Liver (tissue), 9 donors: ENCODE measurements around the gene KLF13. TPM values are rescaled to one million over a fixed set of nuclear protein-coding genes. Genes with fewer than 3 reads are reported as not detected.

Experiments
- DNase-seq: peaks from one replicate; pipeline ENCODE4 v3.0.0-alpha.2; 2017; ENCODE audit warnings: low spot score
- H3K27ac ChIP-seq, 2 donors: one replicate each; pipeline ENCODE4 v1.7.0; 2013; ENCODE audit warnings: inconsistent platforms in 2 of 2, low read length in 2 of 2, control low read depth in 1 of 2, low read depth in 1 of 2, mild to moderate bottlenecking in 1 of 2
- H3K27me3 ChIP-seq, 4 donors: one replicate each; pipeline versions ENCODE4 v1.6.1 to v1.7.0; 2013; ENCODE audit warnings: low read length in 3 of 4, inconsistent platforms in 1 of 4, mild to moderate bottlenecking in 1 of 4, moderate library complexity in 1 of 4; ENCODE audit not compliant: control insufficient read depth in 4 of 4, insufficient read depth in 4 of 4
- H3K36me3 ChIP-seq, 4 donors: one replicate each; pipeline versions ENCODE4 v1.6.1 to v1.7.0; 2013; ENCODE audit warnings: low read length in 3 of 4, mild to moderate bottlenecking in 3 of 4, low read depth in 1 of 4, moderate library complexity in 1 of 4; ENCODE audit not compliant: control insufficient read depth in 4 of 4, insufficient read depth in 3 of 4
- H3K4me1 ChIP-seq, 4 donors: one replicate each; pipeline versions ENCODE4 v1.6.1 to v1.7.0; 2013; ENCODE audit warnings: low read length in 3 of 4, mild to moderate bottlenecking in 3 of 4, moderate library complexity in 1 of 4; ENCODE audit not compliant: control insufficient read depth in 4 of 4, insufficient read depth in 4 of 4
- H3K4me3 ChIP-seq, 3 donors: one replicate each; pipeline versions ENCODE4 v1.6.1 to v1.7.0; 2013; ENCODE audit warnings: low read length in 3 of 3, control low read depth in 1 of 3, low read depth in 1 of 3, mild to moderate bottlenecking in 1 of 3
- H3K9ac ChIP-seq, 2 donors: one replicate each; pipeline ENCODE4 v1.7.0; 2013; ENCODE audit warnings: low read length in 2 of 2, mild to moderate bottlenecking in 2 of 2, moderate library complexity in 2 of 2, control low read depth in 1 of 2, low read depth in 1 of 2
- H3K9me3 ChIP-seq, 4 donors: one replicate each; pipeline versions ENCODE4 v1.6.1 to v1.7.0; 2013; ENCODE audit warnings: low read length in 3 of 4; ENCODE audit not compliant: control insufficient read depth in 4 of 4
- CTCF ChIP-seq: fragments of 150-350 bp; IDR thresholded peaks from 2 replicates; pipeline ENCODE4 v1.5.1; 2017; ENCODE audit warnings: improper control_type of control experiment, low read depth, low read length; ENCODE audit not compliant: missing input control
- EGR1 ChIP-seq, 2 donors: IDR thresholded peaks; 2 replicates each; pipeline ENCODE4 v1.6.1; 2016 to 2018; ENCODE audit warnings: antibody characterized with exemption in 2 of 2, low read depth in 2 of 2
- GABPA ChIP-seq, 2 donors: IDR thresholded peaks in 1 of 2; conservative IDR thresholded peaks in 1 of 2; 2 replicates each; pipeline ENCODE4 v1.6.1; 2016; ENCODE audit warnings: antibody characterized with exemption in 2 of 2, mild to moderate bottlenecking in 1 of 2, moderate library complexity in 1 of 2
- HNF4A ChIP-seq, 2 donors: conservative IDR thresholded peaks; 2 replicates each; pipeline ENCODE4 v1.6.1; 2016; ENCODE audit warnings: antibody characterized with exemption in 2 of 2, mild to moderate bottlenecking in 2 of 2
- HNF4G ChIP-seq: IDR thresholded peaks from 2 replicates; pipeline ENCODE4 v1.6.1; 2016; ENCODE audit warnings: antibody characterized with exemption
- JUND ChIP-seq, 2 donors: IDR thresholded peaks; 2 replicates each; pipeline ENCODE4 v1.6.1; 2016; ENCODE audit warnings: antibody characterized with exemption in 2 of 2
- MAX ChIP-seq: IDR thresholded peaks from 2 replicates; pipeline ENCODE4 v1.6.1; 2016; ENCODE audit warnings: antibody characterized with exemption
- WGBS: extraction: QIAGEN DNeasy Blood & Tissue Kit; methylation state at CpG from one replicate; pipeline ENCODE4 v1.1.7; 2013; 5-methylcytosine and 5-hydroxymethylcytosine counted together
- polyA plus RNA-seq, 2 donors: library from polyadenylated mRNA; stranded (reverse) in 1 of 2; unstranded in 1 of 2; fragments of 200-250 nt in 1 of 2; fragments of >200 nt in 1 of 2; fragmentation: Nextera tagmentation in 1 of 2; extraction: Ambion mirVana in 1 of 2; gene quantifications; one replicate each; pipeline versions ENCODE4 v1.2.1 to v1.2.3, GENCODE V29; 2013 to 2015
- total RNA-seq, 2 donors: library from RNA; depleted of rRNA; stranded (reverse); fragments of >200 nt; gene quantifications; one replicate each; pipeline ENCODE4 v1.2.3, GENCODE V29; 2014
- TF ChIP-seq, protein P1 (sequence below): IDR thresholded peaks from 2 replicates; pipeline ENCODE4 v1.6.1; 2016; ENCODE audit warnings: antibody characterized with exemption
- TF ChIP-seq, protein P2 (sequence below): IDR thresholded peaks from 2 replicates; pipeline ENCODE4 v1.6.1; 2016; ENCODE audit warnings: antibody characterized with exemption, mild to moderate bottlenecking
- donor health status: healthy.
- donor health status: healthy.
- donor health status: healthy.
- donor health status: healthy.
- donor health status: healthy.

The KLF13 gene
- total and polyA plus RNA-seq, 4 donors, result 17.4 to 77.1 (median 57.5) TPM

DNA sequence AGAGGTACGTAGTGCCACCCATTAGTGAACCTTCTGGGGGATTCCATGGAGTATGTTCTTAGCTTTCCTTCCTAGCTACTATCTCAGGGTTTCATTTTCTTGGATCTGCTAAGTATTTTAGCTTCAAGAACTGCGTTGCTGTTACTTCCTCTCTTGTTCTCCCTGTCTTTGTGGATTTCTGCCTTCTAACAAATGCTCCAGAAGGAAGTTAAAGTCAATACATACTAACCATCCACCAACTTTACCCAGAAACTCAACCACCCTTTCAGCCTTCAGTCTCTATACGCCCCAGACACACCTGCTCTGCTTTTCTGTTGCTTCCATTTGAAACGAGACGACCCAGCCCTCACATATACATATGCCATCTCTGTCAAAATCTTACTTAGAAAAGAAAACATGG, 2.4 kb upstream of the KLF13 start:
- Histone ChIP-seq H3K9ac (no peak overlapping the region), H3K4me3 (no peak overlapping the region), H3K36me3 (no peaks in the 10 kb centered on the region), H3K27me3 (no peaks in the 10 kb centered on the region), H3K9me3 (no peaks in the 10 kb centered on the region), H3K4me1 (peaks cover 3 to 16% (median 12%) of the 10 kb centered on the region in 4 donors), H3K27ac (peak overlapping the region in 1 of 2 donors; percentile 94)
- no peak for DNase-seq
- WGBS, result 72% methylated on average over 5 of the region's 5 CpGs
- TF ChIP-seq EGR1 (IDR thresholded peaks at IDR 0.05; ENCODE audit: low read depth in 2 of 2) (no peak), HNF4G (no peak), MAX (no peak), GABPA (IDR thresholded peaks at IDR 0.05 in 1 of 2, conservative IDR thresholded peaks at IDR 0.05 in 1 of 2) (no peak), JUND (IDR thresholded peaks at IDR 0.05) (no peak)
- TF ChIP-seq, protein P1, sequence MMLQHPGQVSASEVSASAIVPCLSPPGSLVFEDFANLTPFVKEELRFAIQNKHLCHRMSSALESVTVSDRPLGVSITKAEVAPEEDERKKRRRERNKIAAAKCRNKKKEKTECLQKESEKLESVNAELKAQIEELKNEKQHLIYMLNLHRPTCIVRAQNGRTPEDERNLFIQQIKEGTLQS, result no peak

GRCh38 chr15:31324806-31325594, 1.6 kb upstream of the KLF13 start:
- peak overlapping the region in 2 of 3 donors; percentile 67 to 78 for H3K4me3 ChIP-seq
- no peaks in the 10 kb centered on the region for H3K9me3 ChIP-seq
- peak overlapping the region in 1 of 2 donors; percentile 63 for H3K9ac ChIP-seq
- no peaks in the 10 kb centered on the region for H3K27me3 ChIP-seq
- 63% methylated on average over 23 of the region's 23 CpGs for WGBS
- H3K4me1 ChIP-seq, result peaks cover 10 to 24% (median 16%) of the 10 kb centered on the region in 4 donors
- no peaks in the 10 kb centered on the region for H3K36me3 ChIP-seq
- TF ChIP-seq, protein P2, sequence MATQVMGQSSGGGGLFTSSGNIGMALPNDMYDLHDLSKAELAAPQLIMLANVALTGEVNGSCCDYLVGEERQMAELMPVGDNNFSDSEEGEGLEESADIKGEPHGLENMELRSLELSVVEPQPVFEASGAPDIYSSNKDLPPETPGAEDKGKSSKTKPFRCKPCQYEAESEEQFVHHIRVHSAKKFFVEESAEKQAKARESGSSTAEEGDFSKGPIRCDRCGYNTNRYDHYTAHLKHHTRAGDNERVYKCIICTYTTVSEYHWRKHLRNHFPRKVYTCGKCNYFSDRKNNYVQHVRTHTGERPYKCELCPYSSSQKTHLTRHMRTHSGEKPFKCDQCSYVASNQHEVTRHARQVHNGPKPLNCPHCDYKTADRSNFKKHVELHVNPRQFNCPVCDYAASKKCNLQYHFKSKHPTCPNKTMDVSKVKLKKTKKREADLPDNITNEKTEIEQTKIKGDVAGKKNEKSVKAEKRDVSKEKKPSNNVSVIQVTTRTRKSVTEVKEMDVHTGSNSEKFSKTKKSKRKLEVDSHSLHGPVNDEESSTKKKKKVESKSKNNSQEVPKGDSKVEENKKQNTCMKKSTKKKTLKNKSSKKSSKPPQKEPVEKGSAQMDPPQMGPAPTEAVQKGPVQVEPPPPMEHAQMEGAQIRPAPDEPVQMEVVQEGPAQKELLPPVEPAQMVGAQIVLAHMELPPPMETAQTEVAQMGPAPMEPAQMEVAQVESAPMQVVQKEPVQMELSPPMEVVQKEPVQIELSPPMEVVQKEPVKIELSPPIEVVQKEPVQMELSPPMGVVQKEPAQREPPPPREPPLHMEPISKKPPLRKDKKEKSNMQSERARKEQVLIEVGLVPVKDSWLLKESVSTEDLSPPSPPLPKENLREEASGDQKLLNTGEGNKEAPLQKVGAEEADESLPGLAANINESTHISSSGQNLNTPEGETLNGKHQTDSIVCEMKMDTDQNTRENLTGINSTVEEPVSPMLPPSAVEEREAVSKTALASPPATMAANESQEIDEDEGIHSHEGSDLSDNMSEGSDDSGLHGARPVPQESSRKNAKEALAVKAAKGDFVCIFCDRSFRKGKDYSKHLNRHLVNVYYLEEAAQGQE, result no peak
- TF ChIP-seq CTCF (no peak), HNF4A (conservative IDR thresholded peaks at IDR 0.05) (no peak)
- peak; percentile 73 for DNase-seq
- peak overlapping the region; percentile 94 to 96 for H3K27ac ChIP-seq
